PFSK-1 (cell line): Measurements from ENCODE around the gene NDST1.

Source experiments
- FOXP2 ChIP-seq: optimal IDR thresholded peaks from 2 replicates; pipeline ENCODE3; 2011; ENCODE audit warnings: borderline replicate concordance, control low read depth, inconsistent platforms; ENCODE audit not compliant: insufficient read depth; ENCODE audit errors: extremely low read length, extremely low read depth
- POLR2AphosphoS5 ChIP-seq: IDR thresholded peaks from 2 replicates; pipeline ENCODE4 v1.6.1; 2012; ENCODE audit warnings: low read depth, mild to moderate bottlenecking, control low read depth, low read length, moderate library complexity
- REST ChIP-seq, 2 experiments: IDR thresholded peaks; 2 replicates each; pipeline versions ENCODE4 v1.6.1 to v1.8.0; 2011 to 2012; ENCODE audit warnings: low read depth in 2 of 2, low read length in 2 of 2, control low read depth in 1 of 2, inconsistent platforms in 1 of 2, mild to moderate bottlenecking in 1 of 2, moderate library complexity in 1 of 2; ENCODE audit not compliant: insufficient read depth in 1 of 2
- SIN3A ChIP-seq: IDR thresholded peaks from 2 replicates; pipeline ENCODE4 v1.6.1; 2012; ENCODE audit warnings: mild to moderate bottlenecking, low read length, moderate library complexity, borderline replicate concordance; ENCODE audit not compliant: insufficient read depth
- TAF1 ChIP-seq: IDR thresholded peaks from 2 replicates; pipeline ENCODE4 v1.6.1; 2012; ENCODE audit warnings: low read length, control low read depth, borderline replicate concordance; ENCODE audit not compliant: insufficient read depth

The NDST1 gene

GRCh38 chr5:150525781-150526180, 17.9 kb downstream of the NDST1 start:
- TF ChIP-seq FOXP2 (no peak), REST (IDR thresholded peaks at IDR 0.05; ENCODE audit: insufficient read depth in 1 of 2, low read depth in 2 of 2, low read length in 2 of 2) (no peak), POLR2AphosphoS5 (no peak), TAF1 (no peak), SIN3A (no peak)

- TF ChIP-seq TAF1: no peak
- TF ChIP-seq FOXP2: no peak
- TF ChIP-seq REST (IDR thresholded peaks at IDR 0.05; ENCODE audit: insufficient read depth in 1 of 2, low read depth in 2 of 2, low read length in 2 of 2): no peak
- TF ChIP-seq POLR2AphosphoS5: no peak
- no peak for TF ChIP-seq SIN3A
These were observed 19.1 kb downstream of the NDST1 start for GRCh38 chr5:150527038-150527437.

- TF ChIP-seq TAF1: no peak
- no peak for TF ChIP-seq REST (IDR thresholded peaks at IDR 0.05; ENCODE audit: insufficient read depth in 1 of 2, low read depth in 2 of 2, low read length in 2 of 2)
- no peak for TF ChIP-seq SIN3A
- TF ChIP-seq FOXP2: no peak
- TF ChIP-seq POLR2AphosphoS5: no peak
These were observed 19.9 kb downstream of the NDST1 start for GRCh38 chr5:150527808-150528207.

- TF ChIP-seq FOXP2: no peak
- no peak for TF ChIP-seq TAF1
- no peak for TF ChIP-seq SIN3A
- no peak for TF ChIP-seq POLR2AphosphoS5
- no peak for TF ChIP-seq REST (IDR thresholded peaks at IDR 0.05; ENCODE audit: insufficient read depth in 1 of 2, low read depth in 2 of 2, low read length in 2 of 2)
These were observed 21.1 kb downstream of the NDST1 start for GRCh38 chr5:150528924-150529546.

- TF ChIP-seq REST (IDR thresholded peaks at IDR 0.05; ENCODE audit: insufficient read depth in 1 of 2, low read depth in 2 of 2, low read length in 2 of 2) (no peak), FOXP2 (no peak), POLR2AphosphoS5 (no peak), SIN3A (no peak), TAF1 (no peak)
These were observed 21.6 kb downstream of the NDST1 start for GRCh38 chr5:150529555-150529954.
